GM13976 (cell line): Measurements from ENCODE around the gene COPS4.

Experiments used
- DNase-seq: peaks from one replicate; pipeline ENCODE4 v3.0.0; 2012; ENCODE audit warnings: low spot score
- in situ Hi-C: fragments of 300-500 bp; cut with MboI; formaldehyde crosslinking; loops from one replicate; pipeline ENCODE4 v1.12.0; 2022; ENCODE audit warnings: low sequenced_read_pairs, mixed read lengths, inconsistent platforms; ENCODE audit not compliant: unreplicated experiment
- TF ChIP-seq, protein P1 (sequence below): IDR thresholded peaks from 2 replicates; pipeline ENCODE4 v1.5.1; 2012; ENCODE audit warnings: borderline replicate concordance, mild to moderate bottlenecking; ENCODE audit not compliant: insufficient read depth; ENCODE audit errors: extremely low read depth, missing control alignments, control extremely low read depth

Gene COPS4

DNA sequence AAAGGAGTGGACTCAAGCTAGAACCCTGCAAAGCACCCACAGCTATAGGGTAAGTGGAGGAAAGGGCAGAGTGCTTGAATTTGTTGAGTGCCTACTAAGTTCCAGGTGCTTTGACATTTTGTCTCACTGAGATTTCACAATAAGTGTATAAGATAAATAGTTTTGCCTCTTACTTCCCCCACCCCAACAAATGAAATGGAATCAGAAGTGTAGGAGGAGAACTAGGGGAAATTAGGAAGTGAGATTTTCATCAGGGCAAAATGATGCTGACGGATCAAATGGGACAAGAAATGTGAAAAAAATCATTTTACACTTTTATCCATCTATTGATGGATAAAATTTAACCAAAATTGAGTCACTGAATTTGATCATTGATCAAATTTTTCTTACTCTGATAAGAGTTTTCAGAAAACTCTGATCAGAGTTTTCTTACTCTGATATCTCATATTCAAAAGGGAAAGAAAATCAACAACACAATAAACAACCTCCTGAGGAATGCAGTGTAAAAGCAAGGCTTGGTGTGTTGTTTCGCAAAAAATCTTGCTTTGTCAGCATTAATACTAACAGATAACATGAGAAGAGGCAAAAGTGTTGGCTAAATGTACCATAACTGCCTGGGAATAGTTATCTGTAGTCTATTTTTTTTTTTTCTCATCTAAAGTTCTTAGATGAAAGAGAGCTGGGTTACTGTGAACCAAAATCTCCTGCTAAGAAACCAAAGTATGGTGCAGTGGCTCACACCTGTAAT, 54.6 kb downstream of the COPS4 start:
- in situ Hi-C loops, result no loop called here
- no peak for DNase-seq
- TF ChIP-seq, protein P1, sequence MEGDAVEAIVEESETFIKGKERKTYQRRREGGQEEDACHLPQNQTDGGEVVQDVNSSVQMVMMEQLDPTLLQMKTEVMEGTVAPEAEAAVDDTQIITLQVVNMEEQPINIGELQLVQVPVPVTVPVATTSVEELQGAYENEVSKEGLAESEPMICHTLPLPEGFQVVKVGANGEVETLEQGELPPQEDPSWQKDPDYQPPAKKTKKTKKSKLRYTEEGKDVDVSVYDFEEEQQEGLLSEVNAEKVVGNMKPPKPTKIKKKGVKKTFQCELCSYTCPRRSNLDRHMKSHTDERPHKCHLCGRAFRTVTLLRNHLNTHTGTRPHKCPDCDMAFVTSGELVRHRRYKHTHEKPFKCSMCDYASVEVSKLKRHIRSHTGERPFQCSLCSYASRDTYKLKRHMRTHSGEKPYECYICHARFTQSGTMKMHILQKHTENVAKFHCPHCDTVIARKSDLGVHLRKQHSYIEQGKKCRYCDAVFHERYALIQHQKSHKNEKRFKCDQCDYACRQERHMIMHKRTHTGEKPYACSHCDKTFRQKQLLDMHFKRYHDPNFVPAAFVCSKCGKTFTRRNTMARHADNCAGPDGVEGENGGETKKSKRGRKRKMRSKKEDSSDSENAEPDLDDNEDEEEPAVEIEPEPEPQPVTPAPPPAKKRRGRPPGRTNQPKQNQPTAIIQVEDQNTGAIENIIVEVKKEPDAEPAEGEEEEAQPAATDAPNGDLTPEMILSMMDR, result no peak

DNA sequence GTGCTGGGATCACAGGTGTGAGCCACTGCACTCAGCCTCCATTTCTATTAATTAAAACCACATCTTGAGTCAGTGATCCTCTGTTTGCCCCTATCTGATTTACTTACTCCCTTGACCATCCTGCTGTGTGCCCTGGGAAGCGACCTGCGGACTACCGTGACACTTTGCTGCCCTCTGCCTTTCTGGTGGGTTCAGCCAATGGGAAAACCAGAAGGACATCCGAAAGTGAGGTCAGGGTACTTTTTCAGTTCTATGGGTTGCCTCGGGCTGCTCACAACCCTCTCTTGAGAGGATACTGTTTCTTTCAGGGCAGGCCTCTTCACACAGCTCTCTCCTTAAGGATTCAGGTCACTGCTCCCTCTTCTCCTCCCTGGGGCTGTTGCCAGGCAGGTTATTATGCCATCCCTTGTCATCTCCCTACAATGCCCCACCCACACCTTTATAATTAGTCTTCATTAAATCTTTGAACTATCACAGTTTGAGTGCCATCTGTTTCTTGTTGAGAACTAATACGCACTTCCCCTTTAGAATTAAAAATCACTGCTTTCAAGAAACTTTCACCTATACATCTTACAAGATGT, 58.2 kb downstream of the COPS4 start:
- in situ Hi-C loops, result no loop called here
- DNase-seq, result no peak
- TF ChIP-seq, protein P1, result no peak

DNA sequence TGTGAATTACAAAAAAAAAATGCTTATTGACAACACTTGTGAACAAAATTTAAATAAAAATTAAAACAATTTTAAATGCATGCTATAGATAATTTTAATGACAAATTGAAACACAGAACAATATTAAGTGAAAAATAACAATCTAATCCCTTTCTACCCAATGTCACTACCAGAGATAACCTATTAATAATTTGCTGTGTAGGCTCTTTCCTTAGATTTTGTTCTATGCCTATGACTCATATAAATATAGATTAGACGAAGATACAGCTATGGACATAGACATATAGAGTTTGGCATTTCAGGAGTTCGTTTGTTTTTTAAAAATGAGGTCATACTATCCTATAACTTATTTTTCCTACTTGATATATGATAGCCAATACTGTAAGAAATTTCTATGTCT, 61.4 kb downstream of the COPS4 start:
- DNase-seq, result no peak
- TF ChIP-seq, protein P1, result no peak
- in situ Hi-C loops, result no loop called here

DNA sequence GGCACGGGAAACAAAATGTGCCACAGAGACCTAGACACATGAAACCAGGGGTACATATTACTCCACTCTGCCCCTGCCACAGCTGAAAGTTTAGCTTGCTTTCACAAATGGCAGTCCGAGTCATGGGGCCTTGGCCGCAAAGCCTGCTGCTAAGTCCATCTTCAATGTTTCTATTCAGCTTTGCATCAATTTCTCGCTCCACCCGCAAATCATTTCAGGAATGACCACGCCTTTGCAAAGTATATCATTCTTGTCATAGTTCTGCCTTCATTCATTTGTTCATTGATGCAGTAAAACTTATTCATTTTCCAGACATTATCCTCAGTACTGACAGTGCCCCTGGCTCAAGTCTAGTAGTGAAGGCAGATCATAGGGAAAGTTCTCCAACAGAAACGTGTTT, 70.0 kb downstream of the COPS4 start:
- in situ Hi-C loops, result no loop called here
- TF ChIP-seq, protein P1, result no peak
- no peak for DNase-seq

DNA sequence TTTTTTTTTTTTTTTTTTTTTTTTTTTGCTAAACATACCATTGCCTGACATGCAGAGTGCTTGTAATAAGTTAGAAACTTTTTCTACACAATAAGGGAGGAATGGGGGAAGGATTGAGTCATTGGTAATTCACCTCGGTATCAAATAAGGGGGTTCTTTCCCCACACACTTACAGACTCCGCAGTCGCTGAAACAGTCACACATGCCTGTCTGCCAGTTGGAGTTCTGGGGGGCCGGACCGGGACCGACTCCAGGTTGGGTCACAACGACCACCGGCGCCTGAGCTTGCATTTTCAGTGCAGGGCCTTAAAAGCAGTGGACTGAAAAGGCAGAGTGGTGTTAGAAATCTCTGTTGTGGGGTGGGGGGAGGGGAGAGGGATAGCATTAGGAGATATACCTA, 72.6 kb downstream of the COPS4 start:
- in situ Hi-C loops, result no loop called here
- TF ChIP-seq, protein P1, result no peak
- DNase-seq, result no peak

DNA sequence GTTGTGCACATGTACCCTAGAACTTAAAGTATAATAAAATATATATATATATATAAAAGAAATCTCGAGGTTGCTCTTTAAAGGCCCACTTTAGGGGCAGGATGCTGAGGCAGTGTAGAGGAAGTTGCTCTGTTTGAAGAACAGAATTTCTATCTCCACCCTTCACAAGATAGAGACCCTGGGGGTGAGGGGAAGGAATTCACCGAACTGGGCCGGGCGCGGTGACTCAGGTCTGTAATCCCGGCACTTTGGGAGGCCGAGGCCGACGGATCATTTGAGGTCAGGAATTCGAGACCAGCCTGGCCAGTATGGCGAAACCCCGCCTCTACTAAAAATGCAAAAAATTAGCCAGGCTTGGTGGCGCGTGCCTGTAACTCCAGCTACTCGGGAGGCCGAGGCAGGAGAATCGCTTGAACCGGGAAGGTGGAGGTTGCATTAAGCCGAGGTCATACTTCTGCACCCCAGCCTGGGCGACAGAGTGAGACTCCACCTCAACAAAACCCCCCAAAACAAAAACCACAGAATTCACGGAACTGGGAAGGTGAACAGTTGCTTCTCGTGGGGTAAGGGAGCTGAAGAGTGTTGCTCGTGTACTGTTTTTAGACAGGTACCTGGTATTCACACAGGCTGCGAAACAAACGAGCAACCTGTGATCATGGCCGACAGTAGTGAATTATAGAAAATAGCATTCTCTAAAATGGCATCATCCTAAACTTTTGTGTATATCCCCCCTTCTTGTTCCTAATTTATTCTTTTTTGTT, 73.3 kb downstream of the COPS4 start:
- DNase-seq, result no peak
- TF ChIP-seq, protein P1, result no peak
- in situ Hi-C loops, result no loop called here
